Stimulated activated CD8-positive, alpha-beta memory T cell treated with anti-CD3 and anti-CD28 coated beads, Interleukin-4, amount 100 ng/mL, for 4 hours (primary cell): ENCODE results near the gene LANCL1.

ENCODE experiments used
- DNase-seq, 2 donors: peaks; one replicate each; pipeline ENCODE4 v3.0.0-alpha.2; 2020; ENCODE audit warnings: low read depth in 2 of 2, low spot score in 1 of 2

LANCL1 gene

GRCh38 chr2:210399440-210400041 lies 77.0 kb downstream of the LANCL1 start:
- DNase-seq, result no peak

DNA sequence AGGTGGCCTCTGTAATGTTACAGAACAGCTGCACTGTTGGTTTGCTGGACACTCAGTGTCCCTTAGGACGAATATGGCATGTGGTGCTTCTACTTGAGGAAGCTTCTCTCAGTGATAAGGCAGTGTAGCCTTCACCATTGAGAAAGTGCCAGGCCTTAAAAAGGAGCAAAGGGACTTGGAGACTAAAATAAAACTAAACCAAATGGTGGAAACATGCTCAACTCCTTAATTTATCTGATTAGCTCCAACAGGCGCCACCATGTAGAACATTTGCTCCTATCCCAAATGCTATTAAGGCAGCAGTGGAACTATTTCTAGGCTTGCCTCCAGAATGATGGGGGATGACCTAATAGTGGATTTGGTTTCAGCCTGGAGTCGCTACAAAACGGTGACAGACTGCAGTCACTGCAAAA lies 84.1 kb downstream of the LANCL1 start:
- DNase-seq, result no peak

DNA sequence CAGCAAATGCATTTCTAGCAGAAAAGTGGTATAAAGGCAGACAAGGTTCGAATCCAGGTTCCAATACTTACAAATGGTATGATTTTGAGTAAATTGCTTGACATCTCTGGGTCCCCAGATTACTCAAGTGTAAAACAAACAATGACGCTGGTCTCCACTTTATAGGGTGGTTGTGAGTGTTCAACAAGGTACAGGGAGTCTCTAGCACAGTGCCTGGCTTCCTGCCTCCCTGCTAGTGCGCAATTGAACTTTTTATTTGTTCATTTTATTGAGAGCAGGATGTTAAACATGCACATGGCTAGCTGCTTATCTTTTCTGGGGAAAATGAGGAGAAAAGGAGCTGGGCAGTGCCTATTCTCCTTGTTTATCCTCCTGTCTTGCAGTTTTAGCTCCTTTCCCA lies 86.7 kb downstream of the LANCL1 start:
- no peak for DNase-seq

GRCh38 chr2:210388148-210388547 lies 88.4 kb downstream of the LANCL1 start:
- no peak for DNase-seq

GRCh38 chr2:210387074-210387473 lies 89.5 kb downstream of the LANCL1 start:
- DNase-seq, result no peak
